Peyer's patch (tissue), 4 donors: ENCODE data around the gene FANCD2OS.

Experiments
- CTCF ChIP-seq, 6 experiments: fragments of 450-650 bp in 4 of 6; fragments of 200-600 bp in 2 of 6; sonication (generic) in 1 of 6; IDR thresholded peaks; one replicate each; pipeline ENCODE4 v1.5.1; 2017 to 2019; ENCODE audit warnings: antibody characterized with exemption in 6 of 6, mild to moderate bottlenecking in 3 of 6, moderate library complexity in 1 of 6
- POLR2A ChIP-seq, 2 donors: fragments of 450-650 bp; IDR thresholded peaks; one replicate each; pipeline ENCODE4 v1.5.1; 2017; ENCODE audit warnings: antibody characterized with exemption in 2 of 2, mild to moderate bottlenecking in 2 of 2, moderate library complexity in 2 of 2

GRCh38 chr3:10142707-10143560 lies 34.9 kb upstream of the FANCD2OS start:
- TF ChIP-seq POLR2A (IDR thresholded peaks at IDR 0.05): no peak
- TF ChIP-seq CTCF (IDR thresholded peaks at IDR 0.05): no peak
